T-helper 17 cell (primary cell): ENCODE data around the gene SLC35D1. TPM values are rescaled to one million over a fixed set of nuclear protein-coding genes. Genes with fewer than 3 reads are reported as not detected.

Experiments used
- ATAC-seq: fragments of 150-1000 bp; cut with Tn5 transposase; 2 replicates; pipeline ENCODE4 v1.10.0; 2021; ENCODE audit warnings: mild to moderate bottlenecking, moderate library complexity
- DNase-seq, 3 donors: peaks; one replicate each; pipeline versions ENCODE4 v3.0.0 to v3.0.0-alpha.2; 2020 to 2021
- H3K9me3 ChIP-seq: one replicate; pipeline ENCODE4 v1.7.0; 2013; ENCODE audit warnings: low read length, mild to moderate bottlenecking; ENCODE audit not compliant: control insufficient read depth, poor library complexity, severe bottlenecking
- H3K27ac Mint-ChIP-seq: one replicate; pipeline ENCODE4 v1.8.0; 2022; ENCODE audit warnings: mild to moderate bottlenecking, moderate library complexity, mixed read lengths
- H3K27me3 Mint-ChIP-seq: one replicate; pipeline ENCODE4 v1.8.0; 2022; ENCODE audit warnings: mixed read lengths
- H3K36me3 Mint-ChIP-seq: one replicate; pipeline ENCODE4 v1.8.0; 2022; ENCODE audit warnings: low read depth, mixed read lengths
- H3K4me1 Mint-ChIP-seq: one replicate; pipeline ENCODE4 v1.8.0; 2022; ENCODE audit warnings: mild to moderate bottlenecking, mixed read lengths
- H3K4me3 Mint-ChIP-seq: one replicate; pipeline ENCODE4 v1.8.0; 2022; ENCODE audit warnings: mild to moderate bottlenecking, moderate library complexity, mixed read lengths
- total RNA-seq, 4 donors: library from RNA in 2 of 4; stranded (reverse) in 2 of 4; gene quantifications; one replicate each; pipeline ENCODE4 v1.2.3 and lab custom pipeline; 2022 to 2026

Gene SLC35D1
- total RNA-seq, 2 donors from 2014 or later = 10.5 to 14.1 TPM

DNA sequence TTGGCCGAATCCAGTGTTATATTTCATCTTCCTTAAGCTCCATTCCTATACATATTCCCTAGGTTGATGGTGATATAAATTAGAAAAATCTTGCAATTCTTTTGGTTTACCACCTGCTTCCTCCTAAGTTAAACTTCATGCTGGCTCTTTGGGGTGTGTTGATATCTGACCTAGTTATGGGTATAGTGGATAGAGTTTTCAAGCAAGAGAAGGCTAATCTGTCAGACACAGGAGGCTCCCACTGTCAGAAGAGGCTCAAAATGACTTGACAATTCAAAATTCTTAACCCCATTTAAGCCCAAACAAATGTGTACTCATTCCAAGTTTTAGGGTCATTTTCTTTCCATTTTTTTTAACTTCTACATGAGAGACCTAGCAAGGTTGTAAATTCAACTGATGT lies 8.5 kb upstream of the SLC35D1 start:
- Mint-ChIP-seq H3K36me3 (peaks cover 4% of the 10 kb centered on the region), H3K27me3 (peaks cover 20% of the 10 kb centered on the region), H3K27ac (no peak overlapping the region), H3K4me3 (no peak overlapping the region), H3K4me1 (no peaks in the 10 kb centered on the region)
- no peak for ATAC-seq
- H3K9me3 ChIP-seq = no peaks in the 10 kb centered on the region
- DNase-seq = no peak

DNA sequence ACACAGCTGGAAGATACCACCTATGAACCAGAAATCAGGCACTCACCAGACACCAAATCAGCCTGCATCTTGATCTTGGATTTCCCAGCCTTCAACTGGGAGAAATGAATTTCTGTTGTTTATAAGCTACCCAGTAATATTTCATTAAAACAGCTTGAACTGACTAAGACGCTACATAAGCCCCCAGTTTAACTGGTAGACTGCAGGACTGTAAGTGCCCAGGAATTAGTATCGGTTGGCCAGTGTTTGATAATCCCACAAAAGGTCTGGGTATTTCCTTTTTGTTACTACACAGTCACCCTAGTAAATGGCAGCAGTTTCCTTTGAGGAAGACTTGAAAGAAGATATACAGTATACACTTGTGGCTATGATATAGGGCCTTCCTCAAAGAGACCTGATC lies 7.3 kb upstream of the SLC35D1 start:
- no peak overlapping the region for H3K4me3 Mint-ChIP-seq
- no peak for DNase-seq
- H3K27me3 Mint-ChIP-seq = peaks cover 21% of the 10 kb centered on the region
- peaks cover 4% of the 10 kb centered on the region for H3K36me3 Mint-ChIP-seq
- no peak overlapping the region for H3K27ac Mint-ChIP-seq
- H3K9me3 ChIP-seq = no peaks in the 10 kb centered on the region
- H3K4me1 Mint-ChIP-seq = no peaks in the 10 kb centered on the region
- no peak for ATAC-seq

DNA sequence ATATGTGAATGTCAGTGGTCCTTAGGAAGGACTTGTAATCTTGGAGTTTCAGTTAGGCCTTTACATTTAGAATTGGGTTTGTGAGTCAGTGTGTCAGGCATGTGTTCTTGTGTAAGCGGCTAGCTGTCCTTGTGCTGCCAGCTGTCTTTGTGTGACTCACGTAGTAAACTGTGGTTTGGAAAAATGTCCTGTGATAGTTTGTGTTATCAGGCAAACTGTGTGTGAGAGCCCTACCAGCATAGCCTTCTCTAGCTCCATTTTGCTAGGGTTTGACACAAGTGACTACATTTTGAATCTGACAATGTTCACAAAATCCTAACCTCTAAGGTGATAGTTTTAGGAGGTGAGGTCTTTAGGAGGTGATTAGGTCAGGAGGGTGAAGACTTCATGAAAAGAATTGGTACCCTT lies 6.9 kb upstream of the SLC35D1 start:
- Mint-ChIP-seq H3K36me3 (peaks cover 4% of the 10 kb centered on the region), H3K4me3 (no peak overlapping the region), H3K27me3 (peaks cover 25% of the 10 kb centered on the region), H3K4me1 (peaks cover 2% of the 10 kb centered on the region), H3K27ac (no peak overlapping the region)
- DNase-seq (no peak), ATAC-seq (no peak)
- no peaks in the 10 kb centered on the region for H3K9me3 ChIP-seq

DNA sequence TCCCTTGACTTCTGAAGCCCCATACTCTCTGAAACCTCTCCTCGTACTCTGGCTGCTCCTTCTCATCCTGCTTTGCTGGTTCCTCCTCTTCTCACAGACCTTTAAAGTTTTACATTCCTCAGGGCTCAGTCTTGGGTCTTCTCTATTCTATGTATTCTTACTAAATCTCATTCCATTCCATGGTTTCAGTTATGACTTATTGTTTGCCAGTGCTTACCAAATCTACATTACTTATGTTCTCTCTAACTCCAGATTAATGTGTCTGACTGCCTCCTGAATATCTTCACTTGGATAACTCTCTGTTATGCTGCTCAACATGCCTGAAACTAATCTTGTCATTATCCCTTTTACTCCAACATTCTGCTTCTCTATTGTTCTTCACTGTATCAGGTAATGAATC lies 5.4 kb upstream of the SLC35D1 start:
- Mint-ChIP-seq H3K4me3 (no peak overlapping the region), H3K36me3 (peaks cover 2% of the 10 kb centered on the region), H3K27me3 (peaks cover 18% of the 10 kb centered on the region), H3K27ac (no peak overlapping the region), H3K4me1 (peaks cover 7% of the 10 kb centered on the region)
- DNase-seq = no peak
- no peaks in the 10 kb centered on the region for H3K9me3 ChIP-seq
- ATAC-seq = no peak

DNA sequence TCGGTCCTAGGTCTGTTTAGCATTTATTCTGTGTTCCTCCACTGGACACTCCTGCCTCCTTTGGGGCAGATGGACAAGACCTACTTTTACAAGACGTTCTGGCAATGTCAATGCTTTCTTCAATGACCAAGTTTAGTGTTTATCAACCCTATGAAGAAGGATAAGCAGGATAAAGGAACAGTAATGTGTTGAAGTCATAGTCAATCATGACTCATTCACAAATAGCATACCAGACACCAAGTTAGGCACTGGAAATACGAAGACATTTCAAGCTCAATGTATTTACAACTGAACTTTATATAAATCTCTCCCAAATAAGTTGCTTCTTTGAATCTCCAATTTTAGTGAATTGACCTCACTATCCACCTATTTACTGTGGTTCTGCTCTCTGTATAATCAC lies 4.8 kb upstream of the SLC35D1 start:
- ATAC-seq = no peak
- no peak overlapping the region for H3K27ac Mint-ChIP-seq
- DNase-seq = no peak
- peaks cover 7% of the 10 kb centered on the region for H3K4me1 Mint-ChIP-seq
- peaks cover 14% of the 10 kb centered on the region for H3K27me3 Mint-ChIP-seq
- H3K9me3 ChIP-seq = no peaks in the 10 kb centered on the region
- H3K4me3 Mint-ChIP-seq = no peak overlapping the region
- peaks cover 2% of the 10 kb centered on the region for H3K36me3 Mint-ChIP-seq

DNA sequence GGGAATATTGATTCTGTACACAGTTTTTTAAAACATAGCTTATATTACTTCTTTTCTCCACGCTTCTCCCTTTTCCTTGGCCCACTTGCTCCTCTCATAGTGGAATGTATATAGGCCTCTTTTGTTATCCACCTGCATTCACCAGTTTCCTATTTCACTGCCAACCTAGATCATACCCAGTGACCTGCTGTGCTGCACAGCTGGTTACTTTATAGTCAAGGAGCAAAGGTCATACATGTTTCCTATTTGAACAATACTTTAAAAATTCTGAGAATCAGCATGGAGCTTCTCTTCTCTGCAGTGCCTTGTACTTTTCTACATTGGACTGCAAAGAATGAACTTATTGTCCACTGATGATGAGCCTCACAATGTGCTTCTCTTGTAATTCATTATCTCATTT lies 4.3 kb upstream of the SLC35D1 start:
- H3K4me3 Mint-ChIP-seq = no peak overlapping the region
- ATAC-seq (no peak), DNase-seq (no peak)
- H3K36me3 Mint-ChIP-seq = peaks cover 2% of the 10 kb centered on the region
- peaks cover 7% of the 10 kb centered on the region for H3K4me1 Mint-ChIP-seq
- H3K27ac Mint-ChIP-seq = no peak overlapping the region
- H3K9me3 ChIP-seq = no peaks in the 10 kb centered on the region
- H3K27me3 Mint-ChIP-seq = peaks cover 14% of the 10 kb centered on the region

DNA sequence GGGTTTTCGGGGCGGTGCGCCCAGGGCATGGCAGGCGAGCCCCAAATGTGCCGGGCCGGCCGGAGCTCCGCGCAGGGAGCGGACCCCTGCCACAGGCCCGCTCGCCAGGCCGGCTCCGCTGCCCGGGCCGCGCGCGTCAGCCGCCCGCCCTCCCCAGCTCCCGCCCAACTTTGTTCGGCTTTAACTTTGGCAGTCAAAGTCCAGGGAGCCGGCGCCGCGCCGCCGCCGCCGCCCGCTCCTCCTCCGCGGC lies 488 bp downstream of the SLC35D1 start:
- H3K36me3 Mint-ChIP-seq = peaks cover 2% of the 10 kb centered on the region
- peaks cover 24% of the 10 kb centered on the region for H3K4me1 Mint-ChIP-seq
- no peaks in the 10 kb centered on the region for H3K9me3 ChIP-seq
- H3K27me3 Mint-ChIP-seq = peaks cover 6% of the 10 kb centered on the region
- peak in 2 of 3 donors; percentile 24 to 26 for DNase-seq
- H3K4me3 Mint-ChIP-seq = peak overlapping the region; percentile 96
- peak overlapping the region; percentile 93 for H3K27ac Mint-ChIP-seq
- ATAC-seq = peak; percentile 51

DNA sequence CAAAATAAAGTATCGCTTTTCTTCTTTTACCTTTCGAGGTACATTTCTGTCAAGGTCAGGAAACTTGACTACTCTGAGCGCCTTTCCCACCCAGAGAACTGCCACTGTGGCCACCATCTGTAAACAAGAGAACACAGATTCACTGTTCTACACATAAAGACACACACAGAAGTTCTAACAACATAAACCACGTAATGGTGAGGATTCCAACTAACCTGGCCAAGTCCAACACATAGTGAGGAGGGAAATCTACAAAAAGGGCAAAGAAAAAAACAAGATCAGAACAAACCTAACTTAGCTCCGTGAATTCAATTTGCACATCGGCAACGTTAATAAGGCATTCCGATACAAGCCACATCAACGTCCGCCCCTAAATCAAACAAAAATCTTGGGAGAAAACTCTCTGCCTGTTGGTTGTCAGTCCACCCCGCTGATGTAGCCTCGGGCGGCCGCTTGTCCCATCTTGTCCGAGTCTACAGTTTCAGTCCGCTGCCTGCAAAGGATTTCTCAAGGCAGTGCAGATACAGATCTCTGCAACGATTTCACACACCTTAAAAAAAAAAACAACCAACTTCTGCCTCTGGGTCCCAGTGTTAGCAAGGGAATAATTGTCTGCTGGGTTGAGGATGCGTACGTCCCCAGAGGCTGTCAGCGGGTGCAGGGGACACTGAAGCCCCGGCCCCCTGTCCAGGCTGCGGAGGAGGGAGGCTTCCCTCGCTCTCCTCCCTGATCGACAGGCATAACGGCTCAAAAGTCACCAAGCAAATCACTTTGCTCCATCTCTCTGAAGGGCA lies 1.0 kb downstream of the SLC35D1 start:
- Mint-ChIP-seq H3K36me3 (peaks cover 2% of the 10 kb centered on the region), H3K27ac (peak overlapping the region; percentile 93), H3K4me3 (peak overlapping the region; percentile 96), H3K4me1 (peaks cover 24% of the 10 kb centered on the region), H3K27me3 (peaks cover 6% of the 10 kb centered on the region)
- no peaks in the 10 kb centered on the region for H3K9me3 ChIP-seq
- peak in 1 of 3 donors; percentile 13 for DNase-seq
- ATAC-seq = no peak

DNA sequence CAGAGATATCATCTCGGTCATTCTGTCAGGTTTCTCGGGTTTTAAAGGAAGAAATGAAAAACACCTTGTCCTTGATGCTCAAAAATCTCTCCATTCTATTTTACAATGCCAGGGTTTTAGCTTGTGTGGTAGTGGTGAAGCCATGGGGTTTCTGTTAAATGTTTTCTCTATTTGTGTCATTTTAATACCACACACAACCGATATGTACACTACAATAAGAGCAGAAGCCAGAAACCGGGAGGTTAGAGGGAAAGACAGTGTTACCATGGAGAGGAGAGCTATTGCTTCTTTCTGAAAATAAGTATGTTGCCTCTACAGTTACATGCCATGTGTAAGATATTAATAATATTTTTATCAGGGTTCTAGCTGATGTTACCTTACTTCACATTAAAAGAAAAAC lies 2.8 kb downstream of the SLC35D1 start:
- H3K4me1 Mint-ChIP-seq = peaks cover 27% of the 10 kb centered on the region
- no peak for ATAC-seq
- H3K36me3 Mint-ChIP-seq = peaks cover 5% of the 10 kb centered on the region
- peaks cover 5% of the 10 kb centered on the region for H3K27me3 Mint-ChIP-seq
- DNase-seq = no peak
- H3K4me3 Mint-ChIP-seq = no peak overlapping the region
- H3K9me3 ChIP-seq = no peaks in the 10 kb centered on the region
- no peak overlapping the region for H3K27ac Mint-ChIP-seq

DNA sequence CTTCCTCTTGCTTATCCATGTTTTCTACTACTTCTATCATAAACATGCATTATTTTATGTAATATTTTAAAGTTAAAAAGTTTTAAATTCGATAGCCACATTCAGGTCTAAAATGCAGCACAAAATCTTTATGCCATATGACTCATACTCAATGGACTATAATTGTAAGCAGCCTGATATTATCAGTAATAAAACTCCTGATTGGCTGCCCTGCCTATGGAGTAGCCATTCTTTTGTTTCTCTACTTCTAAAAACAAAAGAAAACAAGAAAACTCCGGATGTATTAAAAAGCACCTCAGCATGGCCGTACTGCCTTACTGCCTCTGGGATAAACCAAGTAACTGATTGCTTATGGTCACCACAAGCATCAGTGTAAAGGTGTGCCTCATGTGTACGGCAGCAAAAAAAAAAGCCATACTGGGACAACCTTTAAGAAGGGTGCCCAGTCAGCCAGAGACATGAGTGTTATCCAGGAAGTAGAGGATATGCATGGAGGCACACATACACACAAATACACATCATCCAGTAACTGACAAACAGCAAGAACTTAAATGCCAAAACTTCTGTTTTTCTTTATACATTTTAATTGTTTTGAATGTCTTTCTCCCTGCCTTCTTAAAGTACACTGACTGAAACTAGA lies 9.2 kb downstream of the SLC35D1 start:
- no peak overlapping the region for H3K27ac Mint-ChIP-seq
- no peak for DNase-seq
- no peaks in the 10 kb centered on the region for H3K27me3 Mint-ChIP-seq
- H3K36me3 Mint-ChIP-seq = peaks cover 11% of the 10 kb centered on the region
- no peak for ATAC-seq
- peaks cover 6% of the 10 kb centered on the region for H3K4me1 Mint-ChIP-seq
- no peak overlapping the region for H3K4me3 Mint-ChIP-seq
- no peaks in the 10 kb centered on the region for H3K9me3 ChIP-seq

DNA sequence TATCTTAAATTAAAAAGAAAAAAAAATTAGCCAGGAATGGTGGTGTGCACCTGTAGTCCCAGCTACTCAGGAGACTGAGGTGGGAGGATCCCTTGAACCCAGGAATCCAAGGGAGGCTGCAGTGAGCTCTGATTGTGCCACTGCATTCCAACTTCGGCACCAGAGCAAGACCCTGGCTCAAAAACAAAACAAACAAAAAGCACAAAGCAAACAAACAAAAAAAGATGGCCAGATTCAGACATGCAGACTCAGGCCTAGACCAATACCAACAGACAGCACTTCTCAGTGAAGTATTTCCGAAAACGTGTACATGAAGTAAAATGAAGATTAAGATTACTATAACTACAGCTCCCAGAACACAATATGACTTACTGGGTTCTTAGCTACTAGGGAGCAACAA lies 10.6 kb downstream of the SLC35D1 start:
- no peaks in the 10 kb centered on the region for H3K27me3 Mint-ChIP-seq
- H3K4me1 Mint-ChIP-seq = peaks cover 6% of the 10 kb centered on the region
- no peaks in the 10 kb centered on the region for H3K9me3 ChIP-seq
- peaks cover 11% of the 10 kb centered on the region for H3K36me3 Mint-ChIP-seq
- no peak overlapping the region for H3K4me3 Mint-ChIP-seq
- ATAC-seq (no peak), DNase-seq (no peak)
- no peak overlapping the region for H3K27ac Mint-ChIP-seq

DNA sequence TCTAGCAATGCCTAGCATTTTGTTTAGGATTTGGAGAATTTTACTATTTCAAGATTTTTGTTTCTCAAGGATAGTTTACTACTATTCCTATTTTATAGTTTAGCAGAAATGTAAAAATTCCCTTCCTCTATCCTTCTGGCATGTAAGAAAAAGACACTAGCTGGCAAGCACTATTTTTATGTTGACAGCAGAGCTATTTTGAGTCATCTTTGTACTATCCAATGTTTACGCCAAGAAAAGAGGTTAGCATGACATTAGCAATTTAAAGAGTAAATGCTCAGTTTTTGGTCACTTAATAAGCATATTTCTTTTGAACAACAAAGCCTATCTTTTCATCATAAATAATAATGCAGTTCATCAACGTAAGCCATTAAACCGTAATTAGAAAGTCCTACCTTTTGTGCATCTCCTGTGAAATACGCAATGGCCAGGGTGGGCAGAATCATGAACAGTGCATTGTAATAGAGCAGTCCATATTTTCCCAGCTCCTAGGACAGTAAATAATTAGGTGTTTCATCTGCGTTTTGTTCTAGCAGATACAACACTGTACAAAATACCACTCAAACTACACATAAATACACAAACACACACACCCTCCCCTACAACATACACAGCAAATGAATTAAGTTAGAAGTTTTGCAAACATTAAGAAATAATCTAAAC lies 12.0 kb downstream of the SLC35D1 start:
- no peak overlapping the region for H3K4me3 Mint-ChIP-seq
- H3K4me1 Mint-ChIP-seq = peaks cover 9% of the 10 kb centered on the region
- no peaks in the 10 kb centered on the region for H3K9me3 ChIP-seq
- peaks cover 12% of the 10 kb centered on the region for H3K36me3 Mint-ChIP-seq
- ATAC-seq (no peak), DNase-seq (no peak)
- no peaks in the 10 kb centered on the region for H3K27me3 Mint-ChIP-seq
- H3K27ac Mint-ChIP-seq = no peak overlapping the region

DNA sequence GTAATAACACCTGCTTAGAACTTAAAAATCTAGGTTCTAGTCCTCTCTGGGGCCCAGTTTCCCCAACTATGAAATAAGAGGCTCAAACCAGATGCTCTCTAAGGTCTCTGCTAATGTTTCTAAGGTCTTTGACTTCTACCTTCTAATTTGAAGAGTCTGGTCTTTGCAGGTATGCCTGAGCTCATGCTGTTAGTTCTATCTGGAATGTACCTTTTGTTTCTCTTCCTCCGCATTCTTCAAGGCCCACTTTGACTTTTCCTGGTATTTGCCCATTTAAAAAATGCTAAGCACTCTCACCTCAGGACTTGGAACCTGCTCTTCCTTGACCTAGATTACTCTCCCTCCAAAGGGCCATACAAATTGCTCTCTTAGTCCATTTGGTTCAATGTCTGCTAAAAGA lies 13.5 kb downstream of the SLC35D1 start:
- Mint-ChIP-seq H3K4me3 (no peak overlapping the region), H3K36me3 (peaks cover 12% of the 10 kb centered on the region), H3K27ac (no peak overlapping the region), H3K27me3 (no peaks in the 10 kb centered on the region), H3K4me1 (peaks cover 6% of the 10 kb centered on the region)
- H3K9me3 ChIP-seq = no peaks in the 10 kb centered on the region
- ATAC-seq = no peak
- DNase-seq = no peak

DNA sequence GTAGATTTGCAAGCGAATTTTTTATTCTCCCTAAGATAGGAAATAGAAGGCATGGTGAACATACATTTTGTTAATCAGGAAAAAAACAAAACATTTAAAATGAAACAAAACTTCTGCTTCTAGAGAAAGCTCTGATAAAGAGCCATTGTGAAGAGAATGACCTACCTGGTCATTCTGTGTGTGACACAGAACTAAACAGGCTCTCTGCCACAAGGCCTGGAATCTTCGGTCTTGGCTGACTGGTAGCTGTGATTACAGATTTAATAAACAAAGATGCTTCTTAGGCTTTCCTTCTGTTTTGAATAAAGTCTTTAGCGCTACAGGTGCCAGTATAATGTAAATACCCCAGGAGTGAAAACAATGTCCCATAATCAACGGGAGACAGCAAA lies 22.1 kb downstream of the SLC35D1 start:
- no peaks in the 10 kb centered on the region for H3K9me3 ChIP-seq
- no peaks in the 10 kb centered on the region for H3K27me3 Mint-ChIP-seq
- DNase-seq (no peak), ATAC-seq (no peak)
- no peak overlapping the region for H3K27ac Mint-ChIP-seq
- H3K4me3 Mint-ChIP-seq = no peak overlapping the region
- H3K4me1 Mint-ChIP-seq = peaks cover 5% of the 10 kb centered on the region
- peaks cover 6% of the 10 kb centered on the region for H3K36me3 Mint-ChIP-seq
